PFSK-1 (cell line): ENCODE measurements around the gene KDM4C.

Source experiments
- POLR2AphosphoS5 ChIP-seq: IDR thresholded peaks from 2 replicates; pipeline ENCODE4 v1.6.1; 2012; ENCODE audit warnings: low read depth, mild to moderate bottlenecking, control low read depth, low read length, moderate library complexity
- REST ChIP-seq, 2 experiments: IDR thresholded peaks; 2 replicates each; pipeline versions ENCODE4 v1.6.1 to v1.8.0; 2011 to 2012; ENCODE audit warnings: low read depth in 2 of 2, low read length in 2 of 2, control low read depth in 1 of 2, inconsistent platforms in 1 of 2, mild to moderate bottlenecking in 1 of 2, moderate library complexity in 1 of 2; ENCODE audit not compliant: insufficient read depth in 1 of 2
- SIN3A ChIP-seq: IDR thresholded peaks from 2 replicates; pipeline ENCODE4 v1.6.1; 2012; ENCODE audit warnings: mild to moderate bottlenecking, low read length, moderate library complexity, borderline replicate concordance; ENCODE audit not compliant: insufficient read depth
- TAF1 ChIP-seq: IDR thresholded peaks from 2 replicates; pipeline ENCODE4 v1.6.1; 2012; ENCODE audit warnings: low read length, control low read depth, borderline replicate concordance; ENCODE audit not compliant: insufficient read depth

- TF ChIP-seq POLR2AphosphoS5 = no peak
- TF ChIP-seq REST (IDR thresholded peaks at IDR 0.05; ENCODE audit: insufficient read depth in 1 of 2, low read depth in 2 of 2, low read length in 2 of 2) = no peak
- no peak for TF ChIP-seq SIN3A
- no peak for TF ChIP-seq TAF1
Measured at GRCh38 chr9:6844267-6844666, 86.5 kb downstream of the KDM4C start.
